Karpas-422 (cell line): ENCODE results near the gene EBF3. TPM values are rescaled to one million over a fixed set of nuclear protein-coding genes. Genes with fewer than 3 reads are reported as not detected.

Experiments
- DNase-seq: peaks from one replicate; pipeline ENCODE4 v3.0.0-alpha.2; 2015
- H2AFZ ChIP-seq: fragments of 200-600 bp; sonication (generic); 2 replicates; pipeline ENCODE4 v1.6.1; 2014; ENCODE audit warnings: antibody characterized with exemption, low read length, mixed read lengths
- H3K27ac ChIP-seq: fragments of 200-600 bp; sonication (generic); 2 replicates; pipeline ENCODE4 v1.5.1; 2014; ENCODE audit warnings: mild to moderate bottlenecking, low read length, moderate library complexity
- H3K27me3 ChIP-seq: fragments of 200-600 bp; sonication (generic); 2 replicates; pipeline ENCODE4 v1.6.1; 2014; ENCODE audit warnings: low read length, mixed read lengths
- H3K36me3 ChIP-seq: fragments of 200-600 bp; sonication (generic); 2 replicates; pipeline ENCODE4 v1.6.1; 2014; ENCODE audit warnings: low read length, mixed read lengths; ENCODE audit not compliant: insufficient read depth
- H3K4me1 ChIP-seq: fragments of 200-600 bp; sonication (generic); 2 replicates; pipeline ENCODE4 v1.6.1; 2014; ENCODE audit warnings: mild to moderate bottlenecking, low read length, mixed read lengths
- H3K4me2 ChIP-seq: fragments of 200-600 bp; sonication (generic); 2 replicates; pipeline ENCODE4 v1.6.1; 2014; ENCODE audit warnings: low read length, low read depth, mild to moderate bottlenecking; ENCODE audit not compliant: poor library complexity, severe bottlenecking
- H3K4me3 ChIP-seq: fragments of 200-600 bp; sonication (generic); 2 replicates; pipeline ENCODE4 v1.5.1; 2014; ENCODE audit warnings: mild to moderate bottlenecking, antibody characterized with exemption, low read length, mixed read lengths
- H3K79me2 ChIP-seq: fragments of 200-600 bp; sonication (generic); 2 replicates; pipeline ENCODE4 v1.6.1; 2014; ENCODE audit warnings: mild to moderate bottlenecking, low read length, mixed read lengths
- H3K9ac ChIP-seq: fragments of 200-600 bp; sonication (generic); 2 replicates; pipeline ENCODE4 v1.6.0; 2014; ENCODE audit warnings: low read length
- H3K9me2 ChIP-seq: fragments of 200-600 bp; sonication (generic), shearing (Covaris generic); replicated peaks from 2 replicates; pipeline ENCODE4 v1.6.0; 2014; ENCODE audit warnings: mild to moderate bottlenecking, low read length, moderate library complexity; ENCODE audit not compliant: insufficient read depth
- H3K9me3 ChIP-seq: fragments of 300-700, 200-600 bp; sonication (generic); 2 replicates; pipeline ENCODE4 v1.6.1; 2014; ENCODE audit warnings: low read length, mixed read lengths
- H4K20me1 ChIP-seq: fragments of 200-600 bp; sonication (generic); 2 replicates; pipeline ENCODE4 v1.6.1; 2014; ENCODE audit warnings: mild to moderate bottlenecking, antibody characterized with exemption, low read length, low read depth; ENCODE audit not compliant: insufficient read depth
- total RNA-seq: library from RNA; depleted of rRNA; stranded (reverse); fragments of >200 nt; shearing (Covaris generic); gene quantifications from 2 replicates; pipeline ENCODE4 v1.2.3, GENCODE V29; 2014; ENCODE audit warnings: low replicate concordance

Gene EBF3
- total RNA-seq, 1 experiment from 2014 or later = not detected

DNA sequence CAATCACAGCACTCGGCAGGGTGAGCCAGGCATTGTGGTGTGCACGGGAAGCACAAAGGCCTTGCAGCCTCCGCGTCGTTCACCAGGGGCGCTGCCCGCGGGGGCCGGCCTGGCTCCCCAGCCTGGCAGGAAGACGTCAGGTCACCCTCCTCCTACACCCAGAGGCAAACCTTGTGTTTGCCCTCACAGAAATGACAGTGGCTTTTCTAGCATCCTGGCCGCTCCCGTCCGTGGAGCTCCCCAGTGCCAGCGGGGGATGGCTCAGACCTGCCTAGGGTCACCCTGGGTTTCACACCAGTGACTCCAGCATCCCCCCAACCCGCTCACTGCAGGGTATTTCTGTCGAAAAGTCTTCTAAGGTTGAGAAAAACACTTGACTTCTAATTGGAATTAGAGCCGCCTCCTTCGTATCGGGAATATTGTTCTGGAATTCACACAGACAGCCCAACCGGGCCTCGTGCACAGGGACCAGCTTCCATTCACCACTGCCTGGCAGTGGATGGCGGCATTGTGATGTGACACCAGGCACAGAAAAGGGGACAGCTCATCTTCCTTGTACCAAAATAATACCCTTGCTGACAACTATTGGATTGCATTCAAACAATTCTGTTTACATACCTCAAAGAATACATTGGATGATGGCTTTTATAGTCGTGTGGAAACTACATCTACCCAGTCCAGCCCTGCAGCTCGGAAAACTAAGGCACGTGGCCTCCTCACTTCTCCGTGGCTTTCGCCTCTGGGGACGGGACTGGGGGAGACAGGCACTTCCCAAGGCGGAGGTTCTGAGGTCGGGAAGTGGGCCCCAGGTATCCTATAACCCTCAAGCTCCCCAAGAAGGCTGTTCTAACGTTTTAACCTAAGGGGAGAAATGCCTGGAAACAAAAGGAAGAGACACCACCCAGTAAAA lies 109.0 kb downstream of the EBF3 start:
- Histone ChIP-seq H3K4me2 (no peak overlapping the region), H3K4me3 (no peak overlapping the region), H3K79me2 (no peaks in the 10 kb centered on the region), H2AFZ (no peak overlapping the region), H3K36me3 (no peaks in the 10 kb centered on the region), H3K9ac (no peak overlapping the region), H3K9me2 (no peaks in the 10 kb centered on the region), H3K27me3 (no peaks in the 10 kb centered on the region), H3K27ac (no peak overlapping the region), H3K9me3 (no peaks in the 10 kb centered on the region), H4K20me1 (no peaks in the 10 kb centered on the region), H3K4me1 (no peaks in the 10 kb centered on the region)
- no peak for DNase-seq

DNA sequence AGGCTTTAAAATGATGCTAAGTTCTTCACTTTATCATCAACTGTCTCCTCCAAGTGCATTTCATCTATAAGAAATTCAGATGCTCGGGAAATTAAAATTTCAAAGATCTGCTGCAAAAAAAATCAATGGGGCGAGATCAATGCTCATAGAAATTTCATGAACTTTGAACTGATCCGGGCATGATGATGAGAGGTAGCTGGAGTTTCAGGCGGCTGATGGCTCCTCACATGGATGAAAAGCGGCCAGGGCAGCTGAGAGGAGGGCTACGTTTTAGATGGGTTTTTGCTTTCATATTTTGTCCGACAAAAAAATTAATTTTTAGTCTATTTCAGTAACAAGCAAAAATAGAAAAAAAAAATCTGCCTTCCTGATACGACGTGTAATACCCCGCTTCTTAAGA lies 109.9 kb downstream of the EBF3 start:
- no peaks in the 10 kb centered on the region for H3K9me2 ChIP-seq

DNA sequence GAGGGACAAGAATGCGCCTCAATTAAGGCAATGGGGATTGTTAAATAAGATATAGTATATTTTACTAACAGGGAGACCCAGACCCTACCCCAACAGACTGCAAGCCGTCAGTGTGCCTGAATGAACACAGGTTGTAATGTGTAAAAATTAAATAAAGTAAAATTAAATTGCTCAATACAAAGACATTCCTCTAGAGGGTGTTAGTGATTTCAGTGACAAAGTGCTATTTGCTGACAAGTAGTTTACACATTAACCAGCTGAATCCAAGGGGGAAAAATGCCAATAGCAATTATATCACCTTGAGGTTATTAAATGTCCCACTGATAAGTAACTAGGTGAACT lies 110.5 kb downstream of the EBF3 start:
- no peaks in the 10 kb centered on the region for H3K9me3 ChIP-seq
- H3K36me3 ChIP-seq = no peaks in the 10 kb centered on the region
- no peak overlapping the region for H3K9ac ChIP-seq
- H3K4me1 ChIP-seq = no peaks in the 10 kb centered on the region
- H4K20me1 ChIP-seq = no peaks in the 10 kb centered on the region
- H3K4me3 ChIP-seq = no peak overlapping the region
- DNase-seq = peak; percentile 53
- no peaks in the 10 kb centered on the region for H3K79me2 ChIP-seq
- H3K27ac ChIP-seq = no peak overlapping the region
- no peaks in the 10 kb centered on the region for H3K9me2 ChIP-seq
- H2AFZ ChIP-seq = no peak overlapping the region
- no peaks in the 10 kb centered on the region for H3K27me3 ChIP-seq
- H3K4me2 ChIP-seq = no peak overlapping the region

More for the DNA sequence above, 109.9 kb downstream of the EBF3 start:
- H2AFZ ChIP-seq = no peak overlapping the region
- DNase-seq = no peak
- no peak overlapping the region for H3K4me2 ChIP-seq
- H3K79me2 ChIP-seq = no peaks in the 10 kb centered on the region
- H4K20me1 ChIP-seq = no peaks in the 10 kb centered on the region
- no peak overlapping the region for H3K9ac ChIP-seq
- H3K9me3 ChIP-seq = no peaks in the 10 kb centered on the region
- no peak overlapping the region for H3K4me3 ChIP-seq
- H3K36me3 ChIP-seq = no peaks in the 10 kb centered on the region
- H3K27me3 ChIP-seq = no peaks in the 10 kb centered on the region
- H3K4me1 ChIP-seq = no peaks in the 10 kb centered on the region
- no peak overlapping the region for H3K27ac ChIP-seq

DNA sequence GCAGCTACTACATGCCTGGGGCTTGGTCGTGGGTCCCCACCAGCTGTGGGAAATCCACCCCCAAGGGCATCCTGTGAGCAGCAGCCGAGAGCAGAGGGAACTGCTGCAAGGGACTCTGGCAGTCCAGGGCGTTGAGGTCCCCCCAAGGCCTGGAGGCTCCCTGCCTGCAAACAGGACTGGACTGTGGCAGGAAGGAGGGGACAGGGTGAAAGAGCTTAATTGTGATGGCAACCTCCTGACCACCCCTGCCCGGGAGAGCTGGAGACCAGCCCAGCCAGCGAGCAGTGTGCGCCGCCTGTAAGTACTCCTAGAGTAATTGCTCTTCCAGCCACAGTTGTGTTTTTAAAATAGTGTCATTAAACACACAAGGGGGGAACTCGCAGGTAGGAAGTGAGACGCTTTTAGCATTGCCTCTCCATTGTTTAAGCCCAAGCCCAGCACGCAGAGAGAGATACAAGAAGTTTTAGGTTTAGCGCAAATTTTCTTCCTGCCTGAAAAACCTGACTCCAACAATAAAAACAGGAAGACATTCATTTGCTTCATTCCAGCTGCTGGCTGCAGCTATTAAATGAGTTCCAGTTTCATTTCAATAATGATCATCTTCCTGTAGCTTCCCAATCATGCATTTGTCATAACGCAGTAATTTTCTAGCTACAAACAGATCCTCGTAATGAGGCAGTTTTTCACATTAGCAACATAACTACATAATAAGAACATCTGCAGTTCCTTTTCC lies 111.1 kb downstream of the EBF3 start:
- H3K79me2 ChIP-seq = no peaks in the 10 kb centered on the region
- H3K4me1 ChIP-seq = no peaks in the 10 kb centered on the region
- H3K4me2 ChIP-seq = no peak overlapping the region
- H3K27ac ChIP-seq = no peak overlapping the region
- DNase-seq = no peak
- no peak overlapping the region for H3K4me3 ChIP-seq
- no peaks in the 10 kb centered on the region for H3K9me3 ChIP-seq
- no peaks in the 10 kb centered on the region for H3K9me2 ChIP-seq
- no peaks in the 10 kb centered on the region for H4K20me1 ChIP-seq
- H2AFZ ChIP-seq = no peak overlapping the region
- no peaks in the 10 kb centered on the region for H3K27me3 ChIP-seq
- H3K9ac ChIP-seq = no peak overlapping the region
- no peaks in the 10 kb centered on the region for H3K36me3 ChIP-seq

DNA sequence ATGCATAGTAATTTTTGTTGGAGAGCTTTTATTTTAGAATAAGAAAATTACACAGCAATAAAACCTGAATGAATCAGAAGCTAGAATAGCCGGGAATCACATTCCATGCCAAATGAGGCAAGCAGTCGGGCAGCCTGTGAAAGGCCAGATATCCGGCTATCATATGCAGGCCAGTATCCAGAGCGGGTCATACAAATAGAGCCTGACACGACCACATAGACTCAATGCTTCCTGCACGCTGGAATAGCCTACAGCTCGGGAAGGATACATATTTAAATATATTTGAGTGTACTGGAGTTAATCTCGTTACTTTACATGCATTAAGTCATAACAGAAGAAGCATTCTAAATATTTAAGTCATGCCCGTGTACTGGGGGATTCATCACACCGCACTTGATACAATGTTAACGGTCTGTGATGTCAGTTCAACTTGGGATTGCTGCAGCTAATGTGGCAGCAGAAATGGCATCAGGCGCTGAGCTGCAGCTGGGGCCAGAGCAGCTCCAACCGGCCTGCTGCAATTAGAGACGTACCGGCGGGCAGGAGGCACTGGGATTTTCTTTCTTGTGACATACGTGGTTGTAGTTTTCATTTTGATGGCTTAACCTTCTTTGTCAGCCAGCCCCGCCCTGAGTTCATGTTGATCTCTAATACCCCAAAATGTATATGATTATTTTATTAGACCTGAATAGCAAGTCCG lies 112.0 kb downstream of the EBF3 start:
- no peaks in the 10 kb centered on the region for H3K4me1 ChIP-seq
- H3K9me3 ChIP-seq = no peaks in the 10 kb centered on the region
- H3K36me3 ChIP-seq = no peaks in the 10 kb centered on the region
- H3K4me3 ChIP-seq = no peak overlapping the region
- no peaks in the 10 kb centered on the region for H3K79me2 ChIP-seq
- H3K4me2 ChIP-seq = no peak overlapping the region
- no peak overlapping the region for H3K27ac ChIP-seq
- no peak overlapping the region for H2AFZ ChIP-seq
- H3K27me3 ChIP-seq = no peaks in the 10 kb centered on the region
- DNase-seq = no peak
- no peaks in the 10 kb centered on the region for H4K20me1 ChIP-seq
- H3K9me2 ChIP-seq = no peaks in the 10 kb centered on the region
- H3K9ac ChIP-seq = no peak overlapping the region

DNA sequence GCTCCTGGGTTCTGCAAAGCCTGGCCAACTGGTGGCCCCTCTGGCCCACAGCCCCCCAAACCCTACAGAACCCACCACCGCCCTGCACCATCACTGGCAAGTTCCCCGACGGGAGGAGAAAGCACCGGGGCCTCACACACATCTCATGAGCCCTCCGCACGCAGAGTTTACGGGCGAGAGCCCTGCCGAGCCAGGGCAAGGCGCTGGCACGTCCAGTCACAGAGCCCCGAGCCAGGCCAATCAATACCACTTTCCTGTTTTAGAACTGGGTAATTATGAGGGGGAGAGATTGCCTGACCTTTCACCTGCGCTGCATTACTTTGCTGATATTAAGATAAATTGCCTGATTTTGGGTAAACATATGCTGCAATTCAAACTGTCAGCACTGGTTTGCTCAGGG lies 113.3 kb downstream of the EBF3 start:
- H3K9ac ChIP-seq = no peak overlapping the region
- no peaks in the 10 kb centered on the region for H4K20me1 ChIP-seq
- no peak overlapping the region for H3K4me2 ChIP-seq
- H3K9me3 ChIP-seq = no peaks in the 10 kb centered on the region
- H3K9me2 ChIP-seq = no peaks in the 10 kb centered on the region
- H3K27me3 ChIP-seq = no peaks in the 10 kb centered on the region
- no peak overlapping the region for H3K27ac ChIP-seq
- no peaks in the 10 kb centered on the region for H3K36me3 ChIP-seq
- H3K4me1 ChIP-seq = no peaks in the 10 kb centered on the region
- DNase-seq = no peak
- no peak overlapping the region for H2AFZ ChIP-seq
- H3K4me3 ChIP-seq = no peak overlapping the region
- no peaks in the 10 kb centered on the region for H3K79me2 ChIP-seq

DNA sequence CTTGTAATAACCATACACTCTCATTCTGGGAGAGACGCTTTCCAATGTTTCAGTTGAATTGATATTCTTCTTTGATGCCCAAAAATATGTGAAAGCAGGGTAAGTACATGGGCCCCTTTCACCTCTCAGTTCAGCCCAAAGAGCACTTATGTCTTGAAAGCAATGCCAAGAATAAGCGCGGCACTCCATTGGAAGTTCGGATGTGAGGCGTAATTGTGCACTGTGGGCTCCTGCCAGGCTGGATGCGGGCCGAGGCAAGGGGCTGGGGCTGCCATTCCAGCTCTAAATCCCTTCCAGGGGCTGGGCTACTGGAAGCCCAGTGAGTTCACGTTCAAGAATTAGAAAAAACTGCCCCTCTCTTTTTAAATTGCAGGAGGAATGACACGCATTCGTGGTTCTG lies 113.8 kb downstream of the EBF3 start:
- Histone ChIP-seq H4K20me1 (no peaks in the 10 kb centered on the region), H3K4me3 (no peak overlapping the region), H3K9me3 (no peaks in the 10 kb centered on the region), H3K4me2 (no peak overlapping the region), H3K27ac (no peak overlapping the region), H3K79me2 (no peaks in the 10 kb centered on the region), H3K4me1 (no peaks in the 10 kb centered on the region), H2AFZ (no peak overlapping the region), H3K9me2 (no peaks in the 10 kb centered on the region), H3K9ac (no peak overlapping the region), H3K36me3 (no peaks in the 10 kb centered on the region), H3K27me3 (no peaks in the 10 kb centered on the region)
- no peak for DNase-seq

DNA sequence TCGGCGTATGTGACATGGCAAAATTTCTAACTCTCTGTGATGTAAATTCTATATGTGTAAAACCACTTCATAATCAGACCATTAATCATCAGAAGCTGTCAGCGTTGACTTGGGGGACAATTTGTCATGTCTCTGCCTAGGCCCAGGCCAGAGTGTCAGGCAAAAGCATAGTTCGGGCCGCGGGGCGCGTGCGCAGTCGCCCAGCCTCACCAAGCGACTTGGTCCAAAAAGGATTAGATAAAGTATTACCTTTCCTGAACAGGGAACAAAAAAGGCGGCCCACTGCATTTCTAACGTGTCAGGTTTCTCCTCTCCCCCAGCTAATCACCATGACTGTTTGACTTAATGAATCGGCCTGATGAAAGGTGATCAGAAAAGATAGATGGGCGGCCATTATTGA lies 114.2 kb downstream of the EBF3 start:
- Histone ChIP-seq H3K27me3 (no peaks in the 10 kb centered on the region), H3K9me2 (no peaks in the 10 kb centered on the region), H4K20me1 (no peaks in the 10 kb centered on the region), H2AFZ (no peak overlapping the region), H3K4me1 (no peaks in the 10 kb centered on the region), H3K27ac (no peak overlapping the region), H3K9ac (no peak overlapping the region), H3K4me3 (no peak overlapping the region), H3K36me3 (no peaks in the 10 kb centered on the region), H3K4me2 (no peak overlapping the region), H3K9me3 (no peaks in the 10 kb centered on the region), H3K79me2 (no peaks in the 10 kb centered on the region)
- DNase-seq = no peak
